Measurements from ENCODE around the gene UNCX.
"Not testable (repeated sequence)": the region's sequence is repeated elsewhere in the genome, so short reads cannot be mapped to it uniquely, and the experiment has no call there.

The UNCX gene

DNA sequence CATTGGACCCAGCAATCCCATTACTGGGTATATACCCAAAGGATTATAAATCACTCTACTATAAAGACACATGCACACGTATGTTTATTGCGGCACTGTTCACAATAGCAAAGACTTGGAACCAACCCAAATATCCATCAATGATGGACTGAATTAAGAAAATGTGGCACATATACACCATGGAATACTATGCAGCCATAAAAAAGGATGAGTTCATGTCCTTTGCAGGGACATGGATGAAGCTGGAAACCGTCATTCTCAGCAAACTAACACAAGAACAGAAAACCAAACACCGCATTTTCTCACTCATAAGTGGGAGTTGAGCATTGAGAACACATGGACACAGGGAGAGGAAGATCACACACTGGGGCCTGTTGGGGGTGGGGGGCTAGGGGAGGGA lies 47.2 kb downstream of the UNCX start:
- not testable (repeated sequence) for DNase-seq

- DNase-seq = no peak
These were observed 48.4 kb downstream of the UNCX start for GRCh38 chr7:1281068-1281467.

- DNase-seq = no peak
These were observed 50.0 kb downstream of the UNCX start for GRCh38 chr7:1282679-1283078.

DNA sequence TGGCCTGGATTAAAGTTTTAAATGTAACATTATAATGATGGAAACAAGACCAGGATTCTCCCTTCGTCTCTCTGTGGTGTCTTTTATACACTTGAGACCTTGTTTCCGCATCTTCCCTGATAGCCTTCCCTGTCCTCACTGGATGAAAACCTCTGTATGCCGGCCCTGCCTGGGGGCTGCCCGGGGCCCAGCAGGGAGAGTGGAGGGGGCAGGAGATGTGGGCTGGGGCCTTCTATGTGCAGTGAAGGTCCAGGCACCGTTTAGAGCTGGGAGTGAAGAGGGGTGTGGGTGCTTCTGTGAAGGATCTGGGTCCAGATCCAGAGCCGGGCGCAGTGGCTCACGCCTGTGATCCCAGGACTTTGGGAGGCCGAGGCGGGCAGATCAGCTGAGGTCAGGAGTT lies 50.7 kb downstream of the UNCX start:
- DNase-seq = no peak

GRCh38 chr7:1283941-1284742 lies 51.5 kb downstream of the UNCX start:
- DNase-seq = no peak

GRCh38 chr7:1284743-1285458 lies 52.2 kb downstream of the UNCX start:
- DNase-seq = no peak

- no peak for DNase-seq
These were observed 53.1 kb downstream of the UNCX start for GRCh38 chr7:1285556-1286301.
